IPS-NIHi11 (cell line): ENCODE measurements around the gene CADPS.

Experiments used
- DNase-seq: peaks from one replicate; pipeline ENCODE4 v3.0.0; 2012; ENCODE audit warnings: mixed read lengths, low spot score

Gene CADPS

DNA sequence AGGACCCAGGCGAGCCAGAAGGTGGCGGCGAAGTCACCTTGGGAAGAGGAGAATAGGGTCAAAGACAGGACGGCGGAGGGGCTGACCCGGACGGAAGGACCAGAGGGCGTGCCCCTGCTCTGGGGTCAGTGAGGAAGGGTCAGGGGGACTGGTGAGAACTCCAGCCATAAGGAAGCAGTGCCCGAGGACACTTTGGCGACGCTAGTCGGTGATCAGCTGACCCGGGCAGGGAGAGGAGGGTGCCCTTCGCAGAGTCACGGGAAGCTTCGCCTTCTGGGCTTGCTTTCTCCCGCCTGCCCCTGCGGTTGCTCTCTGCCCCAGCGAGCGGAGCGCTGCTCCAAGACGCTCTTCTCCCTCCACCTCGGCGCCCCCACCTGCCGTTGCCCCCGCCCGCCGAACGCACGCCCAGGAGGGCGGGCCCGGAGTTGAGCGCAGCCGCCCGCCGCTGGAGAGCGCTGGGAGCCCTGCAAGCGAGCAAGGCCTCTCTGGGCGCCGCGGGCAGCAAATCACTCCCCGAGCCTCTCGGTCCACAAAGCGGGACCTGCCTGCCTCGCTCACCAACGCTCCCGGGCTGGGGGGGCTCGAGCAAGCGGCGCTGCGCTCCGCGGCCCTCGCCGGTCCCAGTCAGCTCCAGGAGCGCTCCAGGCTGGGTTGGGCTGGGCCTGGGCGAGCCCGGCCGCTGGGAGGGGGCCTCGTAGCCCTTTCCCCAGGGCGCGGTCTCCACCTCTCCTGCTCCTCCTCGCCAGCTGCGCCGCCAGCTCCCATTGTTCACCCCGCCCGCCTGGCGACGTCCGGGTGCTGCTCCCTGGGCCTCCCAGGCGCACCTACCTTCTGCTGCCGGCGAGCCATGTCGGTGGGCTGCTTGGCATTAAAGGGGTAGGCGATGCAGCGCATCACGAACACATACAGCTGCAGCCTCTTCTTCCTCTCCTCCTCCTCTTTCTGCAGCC, 1.2 kb downstream of the CADPS start:
- DNase-seq = peak; percentile 73

DNA sequence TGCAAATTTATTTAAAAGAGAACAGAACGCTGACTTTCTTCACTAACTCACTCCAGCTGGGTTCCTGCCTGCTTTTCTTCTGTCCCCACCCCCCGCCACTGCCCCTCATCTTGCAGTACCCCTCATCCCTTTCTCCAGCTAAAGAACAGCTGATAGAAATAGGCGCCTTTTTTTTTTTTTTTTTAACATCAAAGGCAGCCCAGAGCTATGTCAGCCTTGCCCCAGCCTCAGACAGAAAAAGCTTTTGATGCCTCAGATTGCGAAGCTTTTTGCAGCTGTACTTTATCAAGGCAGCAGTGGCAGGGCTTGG, 1.8 kb downstream of the CADPS start:
- DNase-seq = no peak

DNA sequence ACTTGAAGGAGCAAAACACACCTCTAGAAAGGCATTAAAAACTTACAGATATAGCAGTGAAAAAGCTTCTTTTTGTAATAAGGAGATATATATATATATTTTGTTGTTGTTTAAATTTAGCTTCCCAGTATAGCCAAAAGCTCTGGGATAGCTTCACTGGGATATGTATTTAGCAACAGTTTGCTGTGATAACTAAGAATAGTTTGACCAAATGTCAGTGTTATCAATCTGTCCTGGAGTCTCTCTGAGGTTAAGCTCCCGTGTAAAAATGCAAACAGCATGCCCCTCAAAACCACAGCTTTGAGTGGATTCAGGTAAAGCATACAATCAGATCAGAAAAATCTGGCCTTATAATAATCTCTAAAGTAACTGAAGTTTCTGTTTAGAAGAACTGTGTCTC, 2.9 kb downstream of the CADPS start:
- DNase-seq = no peak

DNA sequence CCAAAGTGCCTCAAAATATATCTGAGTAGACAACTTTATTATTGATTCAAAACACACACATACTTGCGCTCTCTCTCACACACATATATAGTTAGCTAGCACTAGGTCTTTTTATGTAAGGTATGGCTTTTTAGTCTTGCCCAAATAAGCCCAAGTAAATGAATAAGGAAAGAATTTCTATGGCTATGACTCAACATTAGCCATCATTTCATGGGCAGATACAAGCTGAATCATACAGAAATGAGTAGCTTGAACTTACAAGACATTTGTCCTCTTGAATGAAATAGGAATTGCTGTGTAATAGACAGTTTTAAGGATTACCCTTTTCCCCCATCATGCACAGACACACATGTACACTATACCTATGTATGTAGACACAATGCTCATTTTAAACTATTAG, 4.9 kb downstream of the CADPS start:
- DNase-seq = no peak

DNA sequence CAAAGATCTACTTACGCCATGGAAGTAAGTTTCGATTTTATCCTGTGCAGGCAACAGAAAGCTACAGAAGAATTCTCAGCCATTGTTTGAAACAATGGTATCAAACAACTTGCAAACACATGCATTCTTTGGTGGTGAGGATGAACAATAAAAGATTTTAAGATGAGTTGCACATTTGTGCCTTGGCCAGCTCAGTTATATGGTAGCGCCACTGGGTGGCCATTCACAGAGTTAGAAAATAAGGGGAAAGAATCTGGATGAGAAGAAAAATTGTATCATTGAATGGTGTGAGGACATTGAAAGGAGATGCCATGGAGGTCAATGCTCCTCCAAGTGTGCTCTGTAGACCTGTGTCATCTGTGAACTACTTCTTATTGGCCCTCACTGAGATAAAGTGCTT, 11.6 kb downstream of the CADPS start:
- no peak for DNase-seq

DNA sequence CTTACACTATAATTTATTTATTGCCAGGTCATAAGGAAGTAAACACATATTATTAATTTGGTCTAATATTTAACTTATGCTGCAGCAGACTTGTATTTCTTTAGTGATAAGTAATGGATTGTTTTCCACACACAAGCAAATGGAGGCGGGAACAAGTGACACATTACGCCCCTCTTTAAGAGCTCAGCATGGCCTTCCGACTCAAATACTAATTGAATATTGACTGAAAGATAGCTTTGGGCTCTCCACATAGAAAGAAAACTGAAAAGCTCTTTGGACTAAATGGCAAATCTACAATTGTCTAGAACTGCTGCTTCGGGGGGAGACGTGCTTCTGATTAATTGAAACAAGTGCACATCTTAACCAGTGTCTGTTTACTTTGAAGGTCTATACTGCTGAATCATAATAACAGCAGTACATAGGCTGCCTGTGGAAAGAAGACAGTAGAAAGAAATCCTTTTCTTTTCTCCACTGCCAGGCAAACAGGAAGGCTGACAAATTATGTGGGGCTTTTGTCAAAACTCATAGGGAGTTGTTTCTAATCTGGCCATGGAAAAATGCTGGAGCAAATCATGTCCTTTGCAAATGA, 15.9 kb downstream of the CADPS start:
- DNase-seq = no peak

DNA sequence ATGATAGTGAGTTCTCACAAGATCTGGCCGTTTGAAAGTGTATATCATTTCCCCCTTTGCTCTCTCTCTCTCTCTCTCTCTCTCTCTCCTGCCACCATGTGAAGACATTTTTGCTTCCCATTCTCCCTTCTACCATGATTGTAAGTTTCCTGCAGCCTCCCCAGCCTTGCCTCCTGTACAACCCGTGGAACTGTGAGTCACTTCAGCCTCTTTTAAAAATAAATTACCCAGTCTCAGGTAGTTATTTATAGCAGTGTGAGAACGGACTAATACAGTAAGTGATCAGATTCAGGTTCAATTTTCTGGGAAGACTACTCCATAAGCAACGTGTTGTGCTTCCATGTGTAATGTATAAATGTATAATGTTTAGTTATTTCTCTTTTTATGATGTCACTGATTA, 29.2 kb downstream of the CADPS start:
- no peak for DNase-seq

DNA sequence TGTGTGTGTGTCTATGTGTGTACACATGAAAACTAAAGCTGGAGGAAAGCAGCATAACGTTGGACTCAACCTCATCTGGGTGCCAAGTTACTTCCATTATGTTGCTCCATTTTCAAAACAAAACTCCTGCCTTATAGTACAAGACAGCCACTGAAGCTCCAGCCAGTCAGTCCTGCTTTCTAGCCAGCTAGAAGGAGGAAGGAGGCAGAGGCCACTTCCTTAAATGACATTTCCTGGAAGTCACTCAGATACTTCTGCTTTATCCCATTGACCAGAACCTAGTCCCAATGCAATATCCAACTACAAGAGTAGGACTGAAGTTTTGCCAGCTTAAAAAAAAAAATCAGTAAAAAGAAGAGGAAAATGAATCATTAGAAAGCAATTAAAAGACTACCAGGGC, 31.7 kb downstream of the CADPS start:
- no peak for DNase-seq

DNA sequence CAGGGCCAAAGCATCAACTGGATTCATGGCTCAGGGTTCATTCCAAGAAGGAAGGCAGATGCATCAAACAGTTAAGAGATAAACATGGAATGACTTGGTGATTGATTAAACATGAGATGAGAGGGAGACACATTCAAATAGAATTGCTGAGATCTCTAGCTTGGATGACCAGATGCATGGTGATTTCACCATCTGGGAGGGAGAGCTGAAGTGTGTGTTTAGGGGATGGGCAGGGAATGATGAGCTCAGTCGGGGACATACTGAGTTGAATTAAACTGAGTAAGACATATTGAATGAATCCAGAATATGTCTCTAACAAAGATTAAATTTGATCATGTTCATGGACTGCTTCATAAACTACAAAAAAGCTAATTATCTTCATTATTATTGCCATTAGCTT, 35.5 kb downstream of the CADPS start:
- DNase-seq = no peak

DNA sequence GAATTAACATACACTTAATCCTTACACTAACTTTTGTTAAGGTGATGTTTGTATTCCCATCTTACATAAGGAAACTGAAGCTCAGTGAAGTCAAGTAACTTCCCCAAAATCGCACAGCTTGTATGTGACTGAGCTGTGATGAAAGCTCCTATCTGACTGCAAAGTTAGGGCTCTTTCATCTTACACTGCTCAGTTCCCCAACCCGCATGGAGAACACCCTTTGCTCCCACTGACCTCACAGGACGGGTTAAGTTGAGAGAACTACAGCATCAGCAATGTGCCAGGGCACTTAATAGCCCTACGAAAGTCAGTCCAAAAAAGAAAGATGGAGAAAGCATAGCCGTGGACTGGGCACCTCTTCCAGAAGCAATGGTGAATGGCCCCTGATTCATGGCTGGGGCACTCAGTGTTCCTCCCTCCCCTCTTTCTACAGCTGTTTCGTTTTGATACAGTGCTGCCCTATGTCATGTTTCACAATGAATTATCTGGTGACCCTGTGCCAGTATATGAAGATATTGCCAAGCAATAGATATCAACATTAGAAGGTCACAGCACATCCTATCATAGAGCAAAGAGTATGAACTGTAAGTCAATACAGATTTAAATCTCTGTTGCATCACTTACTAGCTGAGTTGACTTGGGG, 38.0 kb downstream of the CADPS start:
- DNase-seq = no peak

DNA sequence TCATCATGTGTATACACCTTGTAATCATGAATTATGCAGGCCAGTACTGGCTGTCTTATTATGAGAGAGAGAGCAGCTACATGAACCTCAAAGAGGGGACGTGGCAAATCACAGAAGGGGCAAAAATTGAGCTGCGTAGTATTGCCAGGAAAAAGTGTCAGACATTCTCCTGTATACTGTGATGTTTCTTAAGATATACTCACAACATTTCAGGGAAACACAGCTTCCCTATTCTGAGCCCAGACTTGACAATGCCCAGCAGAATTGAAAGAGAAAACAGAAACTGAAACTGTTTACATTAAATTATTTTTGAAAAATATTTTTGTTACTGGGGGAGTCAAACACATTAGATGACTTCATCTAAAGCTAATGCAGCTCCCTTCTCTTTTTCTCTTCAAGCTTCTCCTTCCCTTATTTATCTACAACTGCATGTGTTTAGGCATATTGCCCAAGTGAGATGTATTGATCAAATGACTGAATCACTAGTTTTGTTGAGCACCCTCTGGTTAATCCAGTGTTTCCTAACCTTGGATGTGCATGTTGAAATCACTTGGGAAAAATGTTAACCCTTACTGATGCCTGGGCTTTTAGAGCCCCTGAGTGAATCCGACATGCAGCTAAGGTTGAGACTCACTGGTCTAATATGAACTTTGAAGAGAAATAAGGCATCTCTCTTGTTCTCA, 39.5 kb downstream of the CADPS start:
- no peak for DNase-seq

DNA sequence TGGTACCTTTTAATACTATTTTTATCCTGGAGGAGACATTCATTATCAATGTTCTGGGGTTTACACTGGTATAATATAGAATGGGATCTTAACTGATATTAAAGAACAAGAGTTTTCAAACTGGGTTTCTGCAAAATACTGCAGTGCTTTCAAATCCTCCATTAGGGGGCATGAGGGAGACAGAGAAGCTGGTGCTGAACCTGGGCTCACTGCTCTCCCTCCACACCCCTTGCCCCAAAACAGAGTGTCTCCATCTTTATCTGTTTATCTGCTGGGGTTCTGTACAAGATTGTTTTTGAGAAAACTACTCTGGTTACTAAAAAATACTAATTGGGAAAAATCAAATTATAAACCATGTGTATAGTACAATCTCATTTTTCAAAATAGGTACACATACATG, 41.7 kb downstream of the CADPS start:
- DNase-seq = peak; percentile 58

DNA sequence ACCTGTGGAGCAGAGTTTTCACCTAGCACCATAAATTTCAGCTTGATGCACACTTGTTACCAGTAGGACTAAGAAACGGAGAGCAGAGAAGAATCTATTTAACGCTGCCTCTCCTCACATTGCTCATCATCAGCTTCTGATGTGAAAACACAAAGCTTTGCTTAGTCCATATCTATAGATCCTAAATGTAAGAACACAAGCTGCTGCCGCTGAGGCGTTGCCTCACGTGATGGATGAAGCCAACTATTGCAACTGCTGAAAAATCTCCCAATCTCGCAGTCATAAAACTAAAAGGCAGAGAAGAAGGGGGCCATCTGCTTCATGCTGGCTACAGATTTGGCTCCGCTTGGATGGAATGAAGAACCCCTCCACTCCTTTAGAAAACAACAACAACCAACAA, 42.7 kb downstream of the CADPS start:
- DNase-seq = no peak

DNA sequence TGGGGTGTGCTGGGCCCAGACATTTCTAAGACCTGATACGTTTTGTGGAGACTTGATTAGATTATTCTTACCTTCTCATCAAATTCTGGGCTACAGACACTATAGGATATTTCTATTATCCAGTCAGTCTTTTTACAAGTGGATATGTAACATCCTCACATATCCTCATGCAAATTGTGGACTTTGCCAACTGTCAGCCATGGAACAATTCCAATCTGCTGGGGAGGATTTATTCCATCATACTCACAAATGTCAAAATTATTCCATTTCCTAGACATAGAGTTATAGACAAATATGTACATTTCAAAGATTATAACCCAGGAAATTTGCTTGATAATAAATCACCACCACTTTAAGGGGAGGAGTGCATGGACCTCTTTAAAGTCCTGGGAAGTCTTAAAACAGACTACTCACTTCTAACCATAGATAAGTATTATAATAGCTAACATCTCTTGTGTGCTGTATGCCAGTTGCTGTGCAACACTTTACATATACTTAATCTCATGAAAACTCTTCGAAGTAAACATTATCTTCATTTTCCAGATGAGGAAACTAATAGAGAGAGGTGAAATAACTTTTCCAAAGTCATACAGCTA, 44.4 kb downstream of the CADPS start:
- no peak for DNase-seq

DNA sequence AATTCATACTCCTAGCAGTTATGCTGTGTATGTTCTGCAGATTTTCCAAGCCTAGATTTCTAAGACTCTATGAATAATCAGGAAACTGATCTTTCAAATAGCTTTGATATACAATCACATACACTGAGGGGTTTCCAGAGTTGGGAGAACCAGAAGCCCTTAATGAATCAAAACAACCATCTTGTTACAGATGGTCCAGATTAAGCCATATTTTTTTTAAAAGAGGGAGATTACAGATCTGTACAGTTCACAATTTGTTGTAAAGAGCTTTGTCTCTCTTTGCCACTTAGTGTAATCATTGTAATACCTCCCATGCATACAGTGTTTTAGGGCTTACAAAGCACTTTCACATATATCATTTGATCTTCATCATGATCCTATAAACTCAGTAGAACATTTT, 47.7 kb downstream of the CADPS start:
- DNase-seq = no peak

DNA sequence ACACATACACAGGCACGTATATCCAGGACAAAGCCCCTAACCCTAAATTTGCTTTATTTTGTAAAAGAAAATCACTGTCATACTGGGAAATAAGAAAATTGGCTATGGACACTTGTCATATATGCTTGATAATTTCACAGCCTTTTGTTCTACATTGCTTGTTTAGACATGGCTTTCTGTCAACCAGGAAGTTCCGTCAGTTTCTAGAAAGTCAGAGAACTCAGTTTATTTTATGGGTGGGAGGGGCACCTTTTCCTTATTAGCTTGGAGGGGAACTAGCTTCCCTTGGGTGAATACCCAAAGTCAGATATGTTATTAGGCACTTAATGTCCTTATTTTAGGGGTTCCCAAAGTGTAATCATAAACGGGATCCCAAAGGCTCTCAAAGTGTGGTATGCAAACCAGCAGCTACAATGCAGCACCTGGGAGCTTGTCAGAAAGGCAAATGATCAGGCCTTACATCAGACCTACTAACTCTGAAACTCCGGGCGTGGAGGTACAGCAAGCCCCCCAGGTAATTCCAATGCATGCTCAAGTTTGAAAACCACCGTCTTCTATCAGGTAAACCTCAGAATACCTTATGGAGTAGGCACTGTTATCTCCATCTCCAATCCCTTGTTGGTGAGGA, 50.1 kb downstream of the CADPS start:
- DNase-seq = no peak

DNA sequence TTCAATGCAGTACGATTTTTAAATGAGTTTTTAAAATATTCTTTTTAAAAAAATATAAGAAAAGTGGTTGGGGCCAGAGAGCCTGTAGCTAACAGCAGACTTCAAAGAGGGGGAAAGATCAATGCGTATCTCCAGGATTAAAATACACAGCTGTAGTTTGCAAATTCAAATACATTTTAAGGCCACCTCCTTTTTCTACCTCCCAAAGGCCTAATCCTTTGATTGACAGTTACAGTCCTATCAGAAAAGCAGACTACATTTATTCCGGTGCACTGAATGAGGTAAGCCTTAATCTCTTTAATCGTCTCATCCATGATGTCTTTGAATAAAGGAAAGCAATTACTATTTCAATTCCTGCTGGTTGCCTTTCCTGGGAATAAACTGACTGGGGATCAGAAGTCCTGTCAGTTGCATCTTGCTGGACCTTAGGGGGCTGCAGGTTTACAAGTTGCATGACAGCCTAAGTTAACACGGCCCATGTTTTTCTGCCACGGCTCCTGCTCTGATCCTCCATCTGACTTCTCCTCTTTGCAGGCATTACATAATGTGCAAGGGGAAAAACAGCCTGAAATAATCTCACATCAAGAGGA, 51.7 kb downstream of the CADPS start:
- no peak for DNase-seq

DNA sequence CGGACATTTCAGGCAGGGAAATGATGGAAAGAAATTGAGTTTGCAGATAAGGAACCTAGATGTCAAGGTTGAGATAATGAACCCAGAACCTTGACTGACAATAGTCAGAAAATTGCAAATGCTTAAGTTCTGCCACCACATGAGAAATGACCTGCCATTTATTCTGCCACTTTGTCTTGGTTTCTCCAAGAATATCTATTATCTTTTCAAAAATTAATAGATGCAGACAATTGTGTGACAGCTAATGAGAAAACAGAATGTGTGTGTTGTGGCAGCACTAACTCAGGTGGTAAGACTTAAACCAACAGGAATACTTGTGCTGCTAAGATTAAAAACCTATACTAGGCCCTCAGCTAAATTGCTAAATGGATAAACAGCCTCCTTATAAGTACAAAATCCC, 52.3 kb downstream of the CADPS start:
- DNase-seq = no peak

DNA sequence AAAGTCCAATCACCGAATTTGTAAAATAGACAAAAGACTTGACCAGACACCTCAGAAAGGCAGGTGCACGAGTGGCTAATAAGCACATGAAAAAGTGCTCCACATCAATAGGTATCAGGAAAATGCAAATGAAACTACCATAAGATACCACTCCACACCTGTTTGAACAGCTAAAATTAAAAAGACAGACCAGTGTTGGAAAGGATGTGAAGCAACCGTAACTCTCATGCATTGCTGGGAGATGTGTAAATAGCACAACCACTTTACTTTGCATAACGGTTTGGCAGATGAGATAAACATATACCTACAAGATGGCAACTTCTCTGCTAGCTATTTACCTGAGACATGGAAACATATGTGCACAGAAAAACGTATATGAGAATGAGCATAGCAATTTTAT, 56.9 kb downstream of the CADPS start:
- DNase-seq = no peak

DNA sequence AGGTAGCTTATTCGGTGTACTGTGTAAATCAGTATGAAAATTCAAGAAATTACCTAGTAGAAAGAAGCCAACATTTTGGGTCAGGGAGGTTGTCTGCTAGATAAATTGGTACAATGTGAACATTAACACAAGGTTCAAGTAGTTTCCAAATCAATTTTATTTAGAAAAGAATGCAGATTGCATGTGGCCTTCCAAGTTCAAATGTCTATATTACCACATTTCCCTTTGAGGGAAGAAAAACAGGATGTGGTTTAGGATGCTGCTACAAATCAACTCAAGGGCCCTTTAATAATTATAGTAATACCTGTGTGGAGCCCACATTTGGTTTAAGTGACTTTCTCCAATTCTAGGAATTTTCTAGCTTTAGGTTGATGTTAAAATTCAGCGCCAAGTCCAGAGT, 57.5 kb downstream of the CADPS start:
- no peak for DNase-seq

DNA sequence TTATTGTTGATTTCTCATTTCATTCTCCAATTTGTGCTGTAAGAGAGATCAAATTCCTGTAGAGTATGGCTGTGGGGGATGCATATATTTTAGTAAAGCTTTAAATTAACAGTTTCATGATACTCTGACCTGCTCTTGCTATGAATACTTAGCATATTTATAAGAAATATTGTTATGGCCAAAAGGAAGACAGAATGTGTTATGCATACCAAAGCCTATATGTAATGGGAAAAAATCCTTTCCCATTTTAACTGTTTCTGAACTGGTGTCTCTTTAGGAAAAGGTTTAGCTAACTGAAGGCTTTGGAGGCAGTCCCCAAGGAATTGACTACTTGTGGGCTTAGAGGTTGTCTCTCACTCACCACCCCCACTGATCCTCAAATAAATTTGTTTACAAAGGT, 59.2 kb downstream of the CADPS start:
- no peak for DNase-seq

DNA sequence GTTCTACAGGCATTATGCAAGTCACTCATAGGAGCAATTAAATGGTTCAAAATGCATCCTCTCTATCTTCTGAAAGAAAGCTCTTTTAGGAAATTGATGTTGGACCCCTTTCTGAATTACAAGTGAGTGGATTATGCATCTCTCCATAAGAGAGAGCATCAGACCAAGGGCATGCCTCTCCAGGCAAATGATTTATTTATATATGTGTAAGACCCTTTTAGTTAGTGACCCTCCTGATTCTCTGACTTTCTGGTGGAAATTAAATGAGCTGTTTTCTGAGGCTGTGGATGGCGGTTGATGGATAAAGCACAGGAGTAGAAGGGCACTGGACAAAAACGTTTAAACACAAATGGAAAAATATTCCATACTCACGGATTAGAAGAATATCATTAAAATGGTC, 62.6 kb downstream of the CADPS start:
- no peak for DNase-seq
